HCT116 (cell line): Measurements from ENCODE around the gene SLC38A3. TPM values are rescaled to one million over a fixed set of nuclear protein-coding genes. Genes with fewer than 3 reads are reported as not detected.

Experiments used
- ATAC-seq: fragments of 200-7000 bp; cut with Tn5 transposase; 2 replicates; pipeline ENCODE4 v1.9.1; 2020; ENCODE audit warnings: mild to moderate bottlenecking, moderate library complexity
- BruUV-seq: library from RNA; stranded (reverse); fragments of 400-500 nt; replicated peaks from 2 replicates; lab custom pipeline; 2021; lab: Mats Ljungman, UMichigan
- CTCF ChIA-PET: fragments of 300-600 bp; sonication (Branson Sonifier 250); formaldehyde crosslinking; loops from one replicate; lab custom pipeline; 2021; ENCODE audit warnings: antibody characterized with exemption; lab: Charles Lee
- POLR2A ChIA-PET: fragments of 300-600, 350-600 bp; sonication (Branson Sonifier 250); formaldehyde crosslinking; loops from one replicate; lab custom pipeline; 2021; ENCODE audit warnings: antibody characterized with exemption; lab: Charles Lee
- RAD21 ChIA-PET, 2 experiments: fragments of 300-600 bp; sonication (Branson Sonifier 250); formaldehyde crosslinking; loops; one replicate each; lab custom pipeline; 2023; ENCODE audit warnings: low total read pairs in 2 of 2; ENCODE audit not compliant: uncharacterized antibody in 2 of 2, unreplicated experiment in 2 of 2, low non-redundant PET in 1 of 2; lab: Charles Lee
- DNase-seq: peaks from one replicate; pipeline ENCODE4 v3.0.0-alpha.2; 2010; ENCODE audit warnings: low read depth, low spot score
- H2AFZ ChIP-seq: fragments of 200-600 bp; shearing (Covaris generic), sonication (generic); 2 replicates; pipeline ENCODE4 v1.6.1; 2017; ENCODE audit warnings: low read depth, mixed run types, mixed read lengths, antibody characterized with exemption, low read length; ENCODE audit not compliant: poor library complexity, severe bottlenecking
- H3K27ac ChIP-seq: 2 replicates; pipeline ENCODE4 v1.5.1; 2012; ENCODE audit warnings: low read depth, low read length
- H3K27me3 ChIP-seq: fragments of 200-600 bp; sonication (generic); 2 replicates; pipeline ENCODE4 v1.6.1; 2016; ENCODE audit warnings: mixed run types, low read length, mixed read lengths; ENCODE audit not compliant: insufficient read depth
- H3K36me3 ChIP-seq, 2 experiments: fragments of 200-500 bp in 1 of 2; fragments of 200-600 bp in 1 of 2; sonication (Bioruptor generic) in 1 of 2; sonication (generic) in 1 of 2; 2 replicates each; pipeline versions ENCODE4 v1.5.1 to v1.6.1; 2014 to 2016; ENCODE audit warnings: low read length in 2 of 2, inconsistent platforms in 1 of 2, mixed read lengths in 1 of 2, mixed run types in 1 of 2; ENCODE audit not compliant: insufficient read depth in 2 of 2, control insufficient read depth in 1 of 2
- H3K4me1 ChIP-seq, 2 experiments: fragments of 200-600 bp in 1 of 2; sonication (generic) in 1 of 2; 2 replicates each; pipeline versions ENCODE4 v1.5.1 to v1.6.1; 2012 to 2017; ENCODE audit warnings: low read length in 2 of 2, inconsistent platforms in 1 of 2, mild to moderate bottlenecking in 1 of 2, mixed read lengths in 1 of 2, mixed run types in 1 of 2, moderate library complexity in 1 of 2; ENCODE audit not compliant: insufficient read depth in 2 of 2, control insufficient read depth in 1 of 2
- H3K4me2 ChIP-seq: fragments of 200-600 bp; sonication (generic); 2 replicates; pipeline ENCODE4 v1.6.1; 2017; ENCODE audit warnings: mixed run types, low read length, mixed read lengths
- H3K4me3 ChIP-seq, 2 experiments: fragments of 200-600 bp in 1 of 2; sonication (generic) in 1 of 2; replicated peaks in 1 of 2; 2 replicates each; pipeline ENCODE4 v1.5.1; 2011 to 2016; ENCODE audit warnings: low read length in 2 of 2, control low read depth in 1 of 2, low read depth in 1 of 2, mild to moderate bottlenecking in 1 of 2, mixed read lengths in 1 of 2, mixed run types in 1 of 2
- H3K79me2 ChIP-seq: fragments of 200-600 bp; sonication (generic); 2 replicates; pipeline ENCODE4 v1.6.1; 2017; ENCODE audit warnings: mild to moderate bottlenecking, mixed run types, low read length, moderate library complexity, mixed read lengths; ENCODE audit not compliant: insufficient read depth
- H3K9ac ChIP-seq: fragments of 200-600 bp; sonication (generic); 2 replicates; pipeline ENCODE4 v1.6.1; 2016; ENCODE audit warnings: low read length, mixed read lengths
- H3K9me2 ChIP-seq: fragments of 200-600 bp; sonication (generic), shearing (Covaris generic); 2 replicates; pipeline ENCODE4 v1.6.1; 2017; ENCODE audit warnings: mixed run types, mild to moderate bottlenecking, moderate library complexity; ENCODE audit not compliant: insufficient read depth
- H3K9me3 ChIP-seq, 2 experiments: fragments of 200-500 bp in 1 of 2; fragments of 200-600 bp in 1 of 2; sonication (Bioruptor generic) in 1 of 2; sonication (generic) in 1 of 2; 2 replicates each; pipeline ENCODE4 v1.6.1; 2014 to 2017; ENCODE audit warnings: low read length in 2 of 2, mixed read lengths in 2 of 2, inconsistent platforms in 1 of 2, low read depth in 1 of 2, mild to moderate bottlenecking in 1 of 2, mixed run types in 1 of 2, moderate library complexity in 1 of 2; ENCODE audit not compliant: control insufficient read depth in 1 of 2, insufficient read depth in 1 of 2
- H4K20me1 ChIP-seq: fragments of 200-600 bp; sonication (generic), shearing (Covaris generic); 2 replicates; pipeline ENCODE4 v1.6.1; 2017; ENCODE audit warnings: mixed run types, mild to moderate bottlenecking, moderate library complexity; ENCODE audit not compliant: insufficient read depth
- CBX3 ChIP-seq: IDR thresholded peaks from 2 replicates; pipeline ENCODE4 v1.6.1; 2012; ENCODE audit warnings: low read depth
- EGR1 ChIP-seq: IDR thresholded peaks from 2 replicates; pipeline ENCODE4 v1.6.1; 2012; ENCODE audit warnings: low read depth
- EZH2 ChIP-seq: fragments of 200-600 bp; sonication (generic); IDR thresholded peaks from 2 replicates; pipeline ENCODE4 v1.6.1; 2017; ENCODE audit warnings: antibody characterized with exemption, mixed run types
- EZH2phosphoT487 ChIP-seq: fragments of 200-600 bp; IDR thresholded peaks from 2 replicates; pipeline ENCODE4 v1.6.1; 2018; ENCODE audit warnings: antibody characterized with exemption, borderline replicate concordance
- FOSL1 ChIP-seq: IDR thresholded peaks from 2 replicates; pipeline ENCODE4 v1.6.1; 2012; ENCODE audit warnings: low read depth
- JUND ChIP-seq: IDR thresholded peaks from 2 replicates; pipeline ENCODE4 v1.6.1; 2012
- POLR2AphosphoS5 ChIP-seq: IDR thresholded peaks from 2 replicates; pipeline ENCODE4 v1.6.1; 2011; ENCODE audit warnings: mild to moderate bottlenecking, low read depth, low read length, moderate library complexity
- RAD21 ChIP-seq: IDR thresholded peaks from 2 replicates; pipeline ENCODE4 v1.6.1; 2012; ENCODE audit warnings: low read depth, mild to moderate bottlenecking
- SIN3A ChIP-seq: IDR thresholded peaks from 2 replicates; pipeline ENCODE4 v1.6.1; 2012; ENCODE audit warnings: low read depth
- SP1 ChIP-seq: IDR thresholded peaks from 2 replicates; pipeline ENCODE4 v1.6.1; 2012; ENCODE audit warnings: low read depth
- SRF ChIP-seq: IDR thresholded peaks from 2 replicates; pipeline ENCODE4 v1.6.1; 2012; ENCODE audit warnings: low read depth
- TCF7L2 ChIP-seq: IDR thresholded peaks from 2 replicates; pipeline ENCODE4 v1.7.0; 2011; ENCODE audit warnings: borderline replicate concordance, inconsistent platforms; ENCODE audit not compliant: insufficient read depth, insufficient read length; ENCODE audit errors: extremely low read depth
- YY1 ChIP-seq: IDR thresholded peaks from 2 replicates; pipeline ENCODE4 v1.6.1; 2011; ENCODE audit warnings: low read length, low read depth, moderate library complexity, mild to moderate bottlenecking; ENCODE audit not compliant: insufficient replicate concordance; ENCODE audit errors: extremely low read depth
- ZNF274 ChIP-seq: fragments of 200-500 bp; sonication (Bioruptor generic); IDR thresholded peaks from 2 replicates; pipeline ENCODE4 v1.6.1; 2014; ENCODE audit warnings: mild to moderate bottlenecking, low read depth, low read length, inconsistent platforms
- intact Hi-C: fragments of 100-400 bp; cut with micrococcal nuclease; formaldehyde crosslinking; loops from 2 replicates; pipeline ENCODE4 v1.10.0; 2022
- total RNA-seq: library from RNA; stranded (reverse); gene quantifications from one replicate; pipeline ENCODE4 v1.2.1, GENCODE V29; 2021; ENCODE audit not compliant: unreplicated experiment
- TF ChIP-seq, protein P1 (sequence below): IDR thresholded peaks from 2 replicates; pipeline ENCODE4 v1.6.1; 2012
- TF ChIP-seq, protein P2 (sequence below): IDR thresholded peaks from 2 replicates; pipeline ENCODE4 v1.6.1; 2012
- TF ChIP-seq, protein P3 (sequence below): IDR thresholded peaks from 2 replicates; pipeline ENCODE4 v1.6.1; 2012; ENCODE audit warnings: low read depth

Gene SLC38A3
- total RNA-seq, 1 experiment from 2014 or later: 3.1 TPM

DNA sequence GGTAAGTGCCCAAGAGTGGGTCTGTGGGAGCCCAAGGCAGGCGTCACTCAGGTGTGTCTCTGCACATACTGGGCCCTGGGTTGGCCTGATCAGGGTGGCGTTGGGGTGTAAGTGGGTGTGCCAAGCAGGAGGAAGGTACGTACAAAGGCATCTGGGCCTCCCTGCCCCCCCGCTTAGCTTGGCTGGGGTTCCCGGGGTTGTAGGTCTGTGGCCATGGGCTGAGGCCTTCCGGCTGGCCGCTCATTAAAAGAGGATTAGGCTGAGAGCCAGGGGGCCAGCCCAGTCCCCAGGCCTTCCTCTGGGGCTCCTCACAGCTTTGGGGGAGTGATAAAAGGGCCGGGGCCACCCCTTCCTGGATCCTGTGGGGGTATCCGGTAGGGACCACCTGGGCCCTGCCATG, 36.7 kb upstream of the SLC38A3 start:
- H3K9ac ChIP-seq: no peak overlapping the region
- H3K9me3 ChIP-seq: no peaks in the 10 kb centered on the region
- H3K27me3 ChIP-seq: no peaks in the 10 kb centered on the region
- intact Hi-C loops: no loop called here
- ChIA-PET POLR2A (no interaction called here), RAD21 (no interaction called here), CTCF (no interaction called here)
- H3K79me2 ChIP-seq: no peaks in the 10 kb centered on the region
- no peaks in the 10 kb centered on the region for H3K9me2 ChIP-seq
- ATAC-seq (no peak), DNase-seq (no peak)
- H3K4me3 ChIP-seq: no peak overlapping the region
- H4K20me1 ChIP-seq: no peaks in the 10 kb centered on the region
- no peak overlapping the region for H3K4me2 ChIP-seq
- TF ChIP-seq CBX3 (no peak), SIN3A (no peak), RAD21 (no peak), EZH2phosphoT487 (no peak), SRF (no peak), TCF7L2 (no peak), ZNF274 (no peak), EGR1 (no peak), POLR2AphosphoS5 (no peak), SP1 (no peak), JUND (no peak), EZH2 (no peak), YY1 (no peak), FOSL1 (no peak)
- TF ChIP-seq, protein P1, sequence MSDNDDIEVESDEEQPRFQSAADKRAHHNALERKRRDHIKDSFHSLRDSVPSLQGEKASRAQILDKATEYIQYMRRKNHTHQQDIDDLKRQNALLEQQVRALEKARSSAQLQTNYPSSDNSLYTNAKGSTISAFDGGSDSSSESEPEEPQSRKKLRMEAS: no peak
- TF ChIP-seq, protein P2, sequence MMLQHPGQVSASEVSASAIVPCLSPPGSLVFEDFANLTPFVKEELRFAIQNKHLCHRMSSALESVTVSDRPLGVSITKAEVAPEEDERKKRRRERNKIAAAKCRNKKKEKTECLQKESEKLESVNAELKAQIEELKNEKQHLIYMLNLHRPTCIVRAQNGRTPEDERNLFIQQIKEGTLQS: no peak
- TF ChIP-seq, protein P3, sequence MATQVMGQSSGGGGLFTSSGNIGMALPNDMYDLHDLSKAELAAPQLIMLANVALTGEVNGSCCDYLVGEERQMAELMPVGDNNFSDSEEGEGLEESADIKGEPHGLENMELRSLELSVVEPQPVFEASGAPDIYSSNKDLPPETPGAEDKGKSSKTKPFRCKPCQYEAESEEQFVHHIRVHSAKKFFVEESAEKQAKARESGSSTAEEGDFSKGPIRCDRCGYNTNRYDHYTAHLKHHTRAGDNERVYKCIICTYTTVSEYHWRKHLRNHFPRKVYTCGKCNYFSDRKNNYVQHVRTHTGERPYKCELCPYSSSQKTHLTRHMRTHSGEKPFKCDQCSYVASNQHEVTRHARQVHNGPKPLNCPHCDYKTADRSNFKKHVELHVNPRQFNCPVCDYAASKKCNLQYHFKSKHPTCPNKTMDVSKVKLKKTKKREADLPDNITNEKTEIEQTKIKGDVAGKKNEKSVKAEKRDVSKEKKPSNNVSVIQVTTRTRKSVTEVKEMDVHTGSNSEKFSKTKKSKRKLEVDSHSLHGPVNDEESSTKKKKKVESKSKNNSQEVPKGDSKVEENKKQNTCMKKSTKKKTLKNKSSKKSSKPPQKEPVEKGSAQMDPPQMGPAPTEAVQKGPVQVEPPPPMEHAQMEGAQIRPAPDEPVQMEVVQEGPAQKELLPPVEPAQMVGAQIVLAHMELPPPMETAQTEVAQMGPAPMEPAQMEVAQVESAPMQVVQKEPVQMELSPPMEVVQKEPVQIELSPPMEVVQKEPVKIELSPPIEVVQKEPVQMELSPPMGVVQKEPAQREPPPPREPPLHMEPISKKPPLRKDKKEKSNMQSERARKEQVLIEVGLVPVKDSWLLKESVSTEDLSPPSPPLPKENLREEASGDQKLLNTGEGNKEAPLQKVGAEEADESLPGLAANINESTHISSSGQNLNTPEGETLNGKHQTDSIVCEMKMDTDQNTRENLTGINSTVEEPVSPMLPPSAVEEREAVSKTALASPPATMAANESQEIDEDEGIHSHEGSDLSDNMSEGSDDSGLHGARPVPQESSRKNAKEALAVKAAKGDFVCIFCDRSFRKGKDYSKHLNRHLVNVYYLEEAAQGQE: no peak
- no TSS peak for BruUV-seq
- H3K36me3 ChIP-seq: no peaks in the 10 kb centered on the region
- H2AFZ ChIP-seq: no peak overlapping the region
- no peak overlapping the region for H3K27ac ChIP-seq
- H3K4me1 ChIP-seq: peaks cover 2 to 44% of the 10 kb centered on the region in 2 experiments; a peak in 3 of 4 replicates
